Left forelimb (tissue), 1 donor: ENCODE data around the gene CYP4F22.
A peak's percentile ranks its signal among the peaks of the same experiment; 100 is the strongest.
"Not testable (repeated sequence)": the region's sequence is repeated elsewhere in the genome, so short reads cannot be mapped to it uniquely, and the experiment has no call there.

Experiments
- DNase-seq: peaks from one replicate; pipeline ENCODE4 v3.0.0-alpha.2; 2018; ENCODE audit warnings: low spot score

Gene CYP4F22

DNA sequence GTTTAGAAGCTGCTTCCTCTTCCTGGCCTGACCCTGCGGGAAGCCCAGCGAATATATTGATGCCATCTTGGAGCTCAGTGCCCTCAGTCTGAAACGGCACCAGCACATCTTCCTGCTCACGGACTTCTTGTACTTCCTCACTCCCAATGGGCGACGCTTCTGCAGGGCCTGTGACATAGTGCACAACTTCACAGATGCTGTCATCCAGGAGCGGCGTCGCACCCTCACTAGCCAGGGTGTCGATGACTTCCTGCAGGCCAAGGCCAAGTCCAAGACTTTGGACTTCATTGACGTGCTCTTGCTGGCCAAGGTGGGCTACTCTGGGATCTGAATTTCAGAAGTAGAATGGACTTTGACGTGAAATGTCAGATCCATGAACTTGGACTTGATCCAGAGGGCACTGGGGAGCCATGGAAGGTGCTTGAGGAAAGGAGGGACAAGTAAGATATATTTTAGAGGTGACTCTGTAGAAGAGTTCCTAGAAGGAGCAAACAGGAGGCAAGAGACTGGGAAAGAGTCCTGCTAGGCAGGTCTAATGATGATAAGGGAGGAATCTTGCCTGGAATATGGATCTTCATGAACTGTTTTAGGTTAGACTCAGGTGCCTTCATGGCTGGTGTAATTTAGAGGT, 68.3 kb downstream of the CYP4F22 start:
- DNase-seq, result no peak

DNA sequence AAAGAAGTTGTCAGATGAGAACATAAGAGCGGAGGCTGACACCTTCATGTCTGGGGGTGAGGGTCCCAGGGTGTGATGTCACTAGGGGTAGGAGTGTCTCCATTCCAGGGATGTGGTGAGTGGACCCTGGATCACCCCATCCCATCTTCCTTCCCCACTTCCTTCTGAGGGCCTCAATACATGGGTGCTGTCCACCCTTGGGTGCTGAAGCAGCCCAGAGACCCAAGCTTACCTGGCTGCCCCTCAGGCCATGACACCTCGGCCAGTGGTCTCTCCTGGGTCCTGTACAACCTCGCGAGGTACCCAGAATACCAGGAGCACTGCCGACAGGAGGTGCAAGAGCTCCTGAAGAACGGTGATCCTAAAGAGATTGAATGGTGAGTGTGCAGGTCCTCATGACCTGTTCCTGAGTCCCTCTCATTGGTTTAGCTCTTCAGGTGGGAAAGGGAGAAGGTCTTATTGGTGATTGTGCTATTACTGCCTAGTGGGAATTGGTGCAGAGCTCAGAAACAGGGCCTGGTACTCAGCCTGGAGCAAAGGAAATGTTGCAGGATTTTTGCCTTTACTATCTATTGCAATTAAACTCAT, 69.0 kb downstream of the CYP4F22 start:
- DNase-seq, result no peak

DNA sequence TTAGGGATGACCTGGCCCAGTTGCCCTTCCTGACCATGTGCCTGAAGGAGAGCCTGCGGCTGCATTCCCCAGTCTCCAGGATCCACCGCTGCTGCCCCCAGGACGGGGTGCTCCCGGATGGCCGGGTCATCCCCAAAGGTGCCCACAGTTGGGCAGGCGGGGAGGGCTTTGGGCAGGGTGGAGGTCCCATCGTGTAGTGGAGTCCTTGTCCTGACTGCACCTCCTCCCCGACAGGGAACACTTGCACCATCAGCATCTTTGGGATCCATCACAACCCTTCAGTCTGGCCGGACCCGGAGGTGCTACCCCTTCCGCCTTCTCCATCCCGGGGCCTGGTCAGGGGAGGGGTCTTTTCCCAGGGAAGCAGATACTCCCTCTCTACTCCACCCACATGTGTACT, 75.0 kb downstream of the CYP4F22 start:
- DNase-seq, result peak; percentile 50

DNA sequence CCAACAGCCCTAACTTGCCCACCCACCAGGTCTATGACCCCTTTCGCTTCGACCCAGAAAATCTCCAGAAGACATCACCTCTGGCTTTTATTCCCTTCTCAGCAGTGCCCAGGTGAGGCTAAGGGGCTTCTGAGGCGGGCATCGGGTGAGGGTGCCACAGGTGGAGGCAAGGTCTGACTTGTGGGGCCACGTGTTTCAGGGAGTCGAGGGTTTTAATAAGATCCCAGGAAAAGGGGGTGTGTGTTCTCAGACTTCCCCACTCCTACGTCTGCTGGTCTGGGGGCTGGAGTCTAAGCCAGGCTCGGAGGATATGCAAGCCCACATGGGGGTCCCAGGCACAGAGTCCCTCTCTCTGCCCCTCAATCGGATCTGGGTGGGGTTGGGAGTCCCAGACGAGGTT, 75.8 kb downstream of the CYP4F22 start:
- DNase-seq, result no peak

DNA sequence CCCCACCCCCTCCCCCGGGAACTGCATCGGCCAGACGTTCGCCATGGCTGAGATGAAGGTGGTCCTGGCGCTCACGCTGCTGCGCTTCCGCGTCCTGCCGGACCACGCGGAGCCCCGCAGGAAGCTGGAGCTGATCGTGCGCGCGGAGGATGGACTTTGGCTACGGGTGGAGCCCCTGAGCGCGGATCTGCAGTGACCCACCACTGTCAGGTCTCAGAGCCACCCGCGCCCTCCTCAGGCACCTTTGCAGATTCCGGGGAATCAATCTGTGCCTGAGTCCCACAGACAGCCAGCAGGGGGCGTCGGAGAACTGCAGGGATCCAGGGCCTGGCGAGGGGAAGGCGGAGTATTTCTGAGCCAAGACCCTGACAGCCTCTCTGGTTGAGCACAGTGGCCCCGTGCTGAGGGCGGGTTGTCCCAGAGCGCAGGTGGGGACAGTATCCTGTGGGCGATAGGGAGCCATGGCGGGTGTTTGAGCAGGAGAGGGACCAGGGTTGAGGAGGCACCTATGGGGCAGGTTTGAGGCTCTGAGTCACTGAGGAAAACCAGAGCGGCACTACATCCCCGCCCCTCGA, 76.3 kb downstream of the CYP4F22 start:
- DNase-seq, result peak; percentile 81

DNA sequence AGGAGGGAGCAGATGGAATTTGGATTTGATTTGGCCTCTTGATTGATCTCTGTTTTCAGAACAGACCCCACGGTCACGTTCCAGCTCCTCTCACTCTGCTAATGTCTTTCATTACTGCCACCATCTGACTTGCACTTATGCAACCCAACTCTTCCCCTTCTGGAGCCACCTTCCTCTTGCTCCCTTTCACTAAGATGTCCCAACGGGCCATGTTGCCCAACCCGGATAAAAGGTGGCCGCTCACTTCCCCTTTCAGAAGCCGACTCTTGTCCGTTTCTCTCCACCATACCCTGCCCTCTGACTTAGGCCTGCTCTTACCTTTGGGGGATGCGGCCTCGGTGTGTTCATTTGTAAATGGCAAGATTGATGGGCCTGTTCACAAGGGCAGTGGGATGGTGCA, 79.3 kb downstream of the CYP4F22 start:
- DNase-seq, result no peak

DNA sequence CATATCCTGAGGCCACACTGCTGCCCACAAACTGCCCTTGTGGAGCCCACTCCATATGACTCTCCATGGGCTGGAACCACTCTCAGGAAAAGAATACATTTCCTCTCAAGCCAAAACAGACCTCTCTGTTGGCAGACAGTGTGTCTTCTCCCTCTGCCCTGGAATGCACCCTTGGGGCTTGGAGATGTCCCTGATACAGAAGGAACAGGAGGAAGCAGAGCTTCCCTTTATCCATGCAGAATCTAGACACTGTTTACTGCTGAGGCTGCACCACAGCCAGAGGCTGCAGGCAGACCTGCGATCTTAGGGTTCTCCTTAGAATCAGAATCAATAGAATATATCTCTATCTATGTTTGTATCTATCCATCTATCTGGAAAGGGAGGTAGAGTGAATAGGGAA, 79.9 kb downstream of the CYP4F22 start:
- DNase-seq, result no peak

DNA sequence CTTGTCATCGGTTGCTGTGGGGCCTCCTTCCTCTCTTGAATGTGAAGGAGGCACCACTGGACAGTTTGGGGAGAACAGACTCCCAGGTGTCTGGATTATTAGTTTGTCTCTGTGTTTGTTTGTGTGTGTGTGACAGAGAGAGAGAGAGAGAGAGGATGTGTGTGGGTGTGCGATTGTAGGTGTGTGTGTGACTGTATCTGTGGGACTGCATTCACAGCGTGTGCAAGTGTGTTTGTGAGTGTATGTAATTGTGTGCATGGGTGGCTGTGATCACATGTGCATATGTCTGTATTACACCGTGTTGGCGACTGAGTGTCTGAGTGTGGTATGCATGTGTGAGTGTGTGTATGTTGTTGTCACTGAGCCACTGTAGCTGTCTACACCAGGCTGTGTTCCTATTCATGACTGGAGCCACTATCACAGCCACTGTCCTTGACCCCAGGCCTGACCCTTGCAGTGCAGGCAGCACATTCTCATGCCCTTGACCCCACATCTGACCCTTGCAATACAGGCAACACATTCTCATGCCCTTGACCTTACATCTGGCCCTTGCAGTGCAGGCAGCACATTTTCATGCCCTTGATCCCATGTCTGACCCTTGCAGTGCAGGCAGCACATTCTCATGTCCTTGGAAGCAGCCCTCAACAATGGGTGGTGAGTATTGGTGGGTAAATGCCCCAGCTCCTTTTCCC, 81.6 kb downstream of the CYP4F22 start:
- DNase-seq, result no peak

DNA sequence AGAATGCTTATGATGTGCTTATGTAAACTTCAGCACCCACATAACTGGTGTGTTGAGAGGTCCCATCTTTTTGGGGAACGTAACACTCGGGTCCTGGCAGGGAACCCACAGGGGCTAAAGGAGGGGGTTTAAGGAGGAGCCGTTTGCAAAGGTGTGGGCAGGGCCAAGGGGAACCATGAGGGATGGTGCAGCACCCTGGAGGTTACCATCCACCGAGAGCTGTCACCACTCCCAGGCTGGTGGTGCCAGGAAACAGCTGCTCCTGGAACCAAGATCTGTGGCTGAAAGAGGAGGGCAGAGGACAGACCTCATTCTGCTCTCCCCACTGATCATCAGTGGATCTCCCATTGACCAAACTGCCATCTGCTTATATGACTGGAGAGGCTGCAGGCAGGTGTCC, 83.5 kb downstream of the CYP4F22 start:
- DNase-seq, result no peak

DNA sequence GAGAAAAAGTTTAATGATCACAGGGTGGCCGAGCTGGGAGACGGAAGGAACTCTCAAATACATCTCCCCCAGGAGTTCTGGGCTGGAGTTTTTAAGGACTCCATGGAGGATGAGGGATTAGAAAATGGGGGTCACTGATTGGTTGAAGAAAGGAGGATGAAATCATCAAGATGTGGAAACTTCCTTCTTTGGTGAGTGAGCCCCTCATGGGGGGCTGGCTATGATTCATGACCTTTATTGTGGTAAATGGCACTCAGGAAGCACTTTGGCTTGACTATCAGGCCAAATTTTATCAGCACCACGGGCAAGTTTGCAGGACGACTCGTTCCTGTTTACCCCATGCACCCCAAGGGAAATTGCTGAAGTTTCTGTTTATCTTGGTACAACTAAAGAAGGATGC, 84.2 kb downstream of the CYP4F22 start:
- DNase-seq, result not testable (repeated sequence)

DNA sequence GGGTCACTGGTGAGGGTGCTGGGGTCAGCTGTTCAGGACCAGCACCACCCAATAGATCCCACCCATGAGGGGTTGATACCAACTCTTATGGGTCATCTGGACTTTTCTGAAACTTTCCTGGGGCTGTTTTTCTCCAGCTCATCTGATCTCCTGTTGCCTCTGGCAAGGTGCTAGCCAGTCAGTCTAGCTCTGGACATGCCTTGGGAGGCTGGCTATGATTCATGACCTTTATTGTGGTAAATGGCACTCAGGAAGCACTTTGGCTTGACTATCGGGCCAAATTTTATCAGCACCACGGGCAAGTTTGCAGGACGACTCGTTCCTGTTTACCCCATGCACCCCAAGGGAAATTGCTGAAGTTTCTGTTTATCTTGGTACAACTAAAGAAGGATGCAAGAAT, 85.4 kb downstream of the CYP4F22 start:
- not testable (repeated sequence) for DNase-seq

DNA sequence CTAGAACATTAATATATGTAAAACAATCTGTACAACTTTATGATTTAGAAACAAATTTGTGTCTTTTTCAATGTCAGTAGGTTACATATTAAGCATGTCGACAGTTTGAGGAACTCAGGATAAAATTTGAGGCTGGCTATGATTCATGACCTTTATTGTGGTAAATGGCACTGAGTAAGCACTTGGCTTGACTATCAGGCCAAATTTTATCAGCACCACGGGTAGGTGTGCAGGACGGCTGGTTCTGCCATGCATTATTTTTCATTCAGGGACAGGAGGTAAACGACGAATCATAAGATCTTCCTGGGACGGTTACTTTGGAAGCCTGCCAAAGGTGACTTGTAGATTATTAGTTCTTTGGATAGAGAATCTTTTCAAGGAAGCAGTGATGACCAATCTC, 86.7 kb downstream of the CYP4F22 start:
- DNase-seq, result no peak
